ENCODE data around the gene OIT3. TPM values are rescaled to one million over a fixed set of nuclear protein-coding genes. Genes with fewer than 3 reads are reported as not detected.

OIT3 gene
- under 1 TPM in 1 of 2 donors, not detected in 1; 0.13 TPM for total RNA-seq
- total RNA-seq = 0 reads per million in 2 donors

GRCh38 chr10:72893136-72893798 lies at the start of gene OIT3:
TSS of gene OIT3 (plus strand) at chr10:72893739. CDS start at chr10:72893799, 60 bp downstream.
- no peak for ATAC-seq
- Mint-ChIP-seq H3K4me3 (no peak within 1 kb of the TSS), H3K4me1 (no peaks in the 10 kb centered on the region)

GRCh38 chr10:72846238-72846637 lies 47.3 kb upstream of the OIT3 start:
- H3K27ac Mint-ChIP-seq = no peak overlapping the region
- no peak overlapping the region for H3K4me3 Mint-ChIP-seq
- H3K4me1 Mint-ChIP-seq = no peaks in the 10 kb centered on the region
- H3K36me3 Mint-ChIP-seq (ENCODE audit: low read depth) = peaks cover 2% of the 10 kb centered on the region
- no peaks in the 10 kb centered on the region for H3K9me3 ChIP-seq (ENCODE audit: control insufficient read depth, low read length, poor library complexity, severe bottlenecking)
- no peak for DNase-seq
- ATAC-seq = no peak
- no peaks in the 10 kb centered on the region for H3K27me3 Mint-ChIP-seq

More at GRCh38 chr10:72893136-72893798, at the start of gene OIT3:
- Mint-ChIP-seq H3K36me3 (ENCODE audit: low read depth) (peaks cover 5% of the 10 kb centered on the region), H3K27me3 (peaks cover 9% of the 10 kb centered on the region), H3K27ac (no peak within 1 kb of the TSS)
- no peaks in the 10 kb centered on the region for H3K9me3 ChIP-seq (ENCODE audit: control insufficient read depth, low read length, poor library complexity, severe bottlenecking)
- DNase-seq = no peak

GRCh38 chr10:72847681-72848080 lies 45.9 kb upstream of the OIT3 start:
- Mint-ChIP-seq H3K27me3 (no peaks in the 10 kb centered on the region), H3K4me3 (no peak overlapping the region), H3K27ac (no peak overlapping the region), H3K36me3 (ENCODE audit: low read depth) (peaks cover 2% of the 10 kb centered on the region), H3K4me1 (no peaks in the 10 kb centered on the region)
- ATAC-seq (no peak), DNase-seq (no peak)
- H3K9me3 ChIP-seq (ENCODE audit: control insufficient read depth, low read length, poor library complexity, severe bottlenecking) = no peaks in the 10 kb centered on the region

- peaks cover 2% of the 10 kb centered on the region for H3K36me3 Mint-ChIP-seq (ENCODE audit: low read depth)
- H3K27ac Mint-ChIP-seq = no peak overlapping the region
- H3K4me3 Mint-ChIP-seq = no peak overlapping the region
- no peaks in the 10 kb centered on the region for H3K4me1 Mint-ChIP-seq
- DNase-seq (no peak), ATAC-seq (no peak)
- H3K27me3 Mint-ChIP-seq = no peaks in the 10 kb centered on the region
- no peaks in the 10 kb centered on the region for H3K9me3 ChIP-seq (ENCODE audit: control insufficient read depth, low read length, poor library complexity, severe bottlenecking)
Measured at GRCh38 chr10:72850861-72851260, 42.7 kb upstream of the OIT3 start.

- Mint-ChIP-seq H3K36me3 (ENCODE audit: low read depth) (peaks cover 2% of the 10 kb centered on the region), H3K4me1 (no peaks in the 10 kb centered on the region), H3K4me3 (no peak overlapping the region), H3K27ac (no peak overlapping the region), H3K27me3 (no peaks in the 10 kb centered on the region)
- no peaks in the 10 kb centered on the region for H3K9me3 ChIP-seq (ENCODE audit: control insufficient read depth, low read length, poor library complexity, severe bottlenecking)
- DNase-seq (no peak), ATAC-seq (no peak)
Measured at GRCh38 chr10:72851509-72851908, 42.0 kb upstream of the OIT3 start.

- no peak overlapping the region for H3K4me3 Mint-ChIP-seq
- ATAC-seq = no peak
Measured at GRCh38 chr10:72852508-72852907, 41.0 kb upstream of the OIT3 start.

GRCh38 chr10:72855129-72855528 lies 38.4 kb upstream of the OIT3 start:
- ATAC-seq (no peak), DNase-seq (no peak)
- H3K27me3 Mint-ChIP-seq = no peaks in the 10 kb centered on the region
- H3K4me1 Mint-ChIP-seq = no peaks in the 10 kb centered on the region
- H3K27ac Mint-ChIP-seq = no peak overlapping the region
- peaks cover 2% of the 10 kb centered on the region for H3K36me3 Mint-ChIP-seq (ENCODE audit: low read depth)
- H3K9me3 ChIP-seq (ENCODE audit: control insufficient read depth, low read length, poor library complexity, severe bottlenecking) = no peaks in the 10 kb centered on the region
- H3K4me3 Mint-ChIP-seq = no peak overlapping the region

More at GRCh38 chr10:72852508-72852907, 41.0 kb upstream of the OIT3 start:
- H3K27me3 Mint-ChIP-seq = no peaks in the 10 kb centered on the region
- no peak overlapping the region for H3K27ac Mint-ChIP-seq
- no peaks in the 10 kb centered on the region for H3K4me1 Mint-ChIP-seq
- no peak for DNase-seq
- peaks cover 2% of the 10 kb centered on the region for H3K36me3 Mint-ChIP-seq (ENCODE audit: low read depth)
- H3K9me3 ChIP-seq (ENCODE audit: control insufficient read depth, low read length, poor library complexity, severe bottlenecking) = no peaks in the 10 kb centered on the region

GRCh38 chr10:72855790-72856189 lies 37.7 kb upstream of the OIT3 start:
- Mint-ChIP-seq H3K4me3 (no peak overlapping the region), H3K27me3 (no peaks in the 10 kb centered on the region), H3K4me1 (no peaks in the 10 kb centered on the region), H3K27ac (no peak overlapping the region), H3K36me3 (ENCODE audit: low read depth) (no peaks in the 10 kb centered on the region)
- no peaks in the 10 kb centered on the region for H3K9me3 ChIP-seq (ENCODE audit: control insufficient read depth, low read length, poor library complexity, severe bottlenecking)
- DNase-seq (no peak), ATAC-seq (no peak)

- no peak overlapping the region for H3K27ac Mint-ChIP-seq
- no peaks in the 10 kb centered on the region for H3K27me3 Mint-ChIP-seq
- no peaks in the 10 kb centered on the region for H3K9me3 ChIP-seq (ENCODE audit: control insufficient read depth, low read length, poor library complexity, severe bottlenecking)
- peaks cover 3% of the 10 kb centered on the region for H3K4me1 Mint-ChIP-seq
- H3K36me3 Mint-ChIP-seq (ENCODE audit: low read depth) = peaks cover 3% of the 10 kb centered on the region
- ATAC-seq (no peak), DNase-seq (no peak)
- no peak overlapping the region for H3K4me3 Mint-ChIP-seq
Measured at GRCh38 chr10:72858067-72858466, 35.5 kb upstream of the OIT3 start.

GRCh38 chr10:72862957-72863356 lies 30.6 kb upstream of the OIT3 start:
- ATAC-seq (no peak), DNase-seq (no peak)
- H3K9me3 ChIP-seq (ENCODE audit: control insufficient read depth, low read length, poor library complexity, severe bottlenecking) = no peaks in the 10 kb centered on the region
- H3K27me3 Mint-ChIP-seq = no peaks in the 10 kb centered on the region
- peaks cover 5% of the 10 kb centered on the region for H3K36me3 Mint-ChIP-seq (ENCODE audit: low read depth)
- peaks cover 5% of the 10 kb centered on the region for H3K4me1 Mint-ChIP-seq
- H3K4me3 Mint-ChIP-seq = no peak overlapping the region
- H3K27ac Mint-ChIP-seq = no peak overlapping the region

GRCh38 chr10:72875250-72876055 lies 18.1 kb upstream of the OIT3 start:
- H3K36me3 Mint-ChIP-seq (ENCODE audit: low read depth) = peaks cover 12% of the 10 kb centered on the region

GRCh38 chr10:72879245-72879644 lies 14.3 kb upstream of the OIT3 start:
- H3K9me3 ChIP-seq (ENCODE audit: control insufficient read depth, low read length, poor library complexity, severe bottlenecking) = no peaks in the 10 kb centered on the region
- no peak for ATAC-seq
- no peaks in the 10 kb centered on the region for H3K27me3 Mint-ChIP-seq
- DNase-seq = no peak
- H3K36me3 Mint-ChIP-seq (ENCODE audit: low read depth) = peaks cover 9% of the 10 kb centered on the region
- peaks cover 4% of the 10 kb centered on the region for H3K4me1 Mint-ChIP-seq
- H3K27ac Mint-ChIP-seq = no peak overlapping the region
- H3K4me3 Mint-ChIP-seq = no peak overlapping the region

More at GRCh38 chr10:72875250-72876055, 18.1 kb upstream of the OIT3 start:
- no peak for ATAC-seq
- no peak for DNase-seq
- Mint-ChIP-seq H3K27ac (no peak overlapping the region), H3K4me1 (peaks cover 4% of the 10 kb centered on the region), H3K4me3 (no peak overlapping the region), H3K27me3 (no peaks in the 10 kb centered on the region)
- H3K9me3 ChIP-seq (ENCODE audit: control insufficient read depth, low read length, poor library complexity, severe bottlenecking) = no peaks in the 10 kb centered on the region

- DNase-seq (no peak), ATAC-seq (no peak)
- no peaks in the 10 kb centered on the region for H3K27me3 Mint-ChIP-seq
- no peak overlapping the region for H3K4me3 Mint-ChIP-seq
- no peak overlapping the region for H3K27ac Mint-ChIP-seq
- peaks cover 11% of the 10 kb centered on the region for H3K36me3 Mint-ChIP-seq (ENCODE audit: low read depth)
- H3K9me3 ChIP-seq (ENCODE audit: control insufficient read depth, low read length, poor library complexity, severe bottlenecking) = no peaks in the 10 kb centered on the region
- peaks cover 2% of the 10 kb centered on the region for H3K4me1 Mint-ChIP-seq
Measured at GRCh38 chr10:72881291-72881690, 12.2 kb upstream of the OIT3 start.

Data from T-helper 17 cell (primary cell).